GM12872 (cell line): ENCODE data around the gene CETN3.

Source experiments
- CTCF ChIP-seq: IDR thresholded peaks from 3 replicates; pipeline ENCODE4 v1.5.1; 2011; ENCODE audit warnings: low read depth, mild to moderate bottlenecking, low read length, moderate library complexity; ENCODE audit not compliant: insufficient read depth

Gene CETN3

GRCh38 chr5:90365328-90365727 is 44.2 kb downstream of the CETN3 start:
- no peak for TF ChIP-seq CTCF

DNA sequence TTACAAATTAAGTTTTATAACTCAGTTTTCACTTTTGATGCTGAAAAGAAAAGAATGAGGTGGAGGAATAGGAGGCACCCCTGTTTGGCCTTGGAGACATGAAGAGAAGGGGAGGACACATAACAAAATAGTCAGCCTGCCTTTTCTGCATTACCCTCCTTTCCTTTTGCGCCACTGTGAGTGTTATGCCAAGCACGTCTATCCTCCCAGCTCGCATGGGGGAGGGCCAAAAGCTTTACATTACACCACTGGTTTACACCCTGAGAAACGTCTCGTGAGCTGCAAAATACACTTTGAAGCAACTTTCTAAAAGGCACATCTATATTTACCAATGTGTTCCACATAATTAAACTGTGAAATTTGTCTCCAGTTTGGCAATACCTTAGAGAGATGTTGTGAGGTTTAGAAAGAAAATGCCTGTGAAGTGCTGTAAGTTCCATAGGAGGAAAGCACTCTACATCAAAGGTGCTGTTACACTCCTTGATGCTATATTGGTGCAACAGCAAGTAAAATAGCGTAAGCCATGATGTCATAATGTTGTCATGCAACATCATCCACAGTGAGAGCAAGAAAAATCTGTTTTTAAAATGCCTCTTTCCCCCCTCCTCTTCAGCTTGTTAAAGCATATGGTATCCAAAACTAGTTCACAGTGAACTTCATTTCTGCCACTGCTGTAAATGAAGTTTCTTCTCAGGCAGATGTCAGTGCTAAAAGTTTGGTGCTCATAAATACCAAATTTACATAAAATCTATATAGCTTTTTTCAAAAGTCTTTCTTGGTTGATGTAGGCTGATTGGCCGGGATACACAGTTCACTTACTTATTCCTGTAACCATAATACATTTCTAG is 50.3 kb downstream of the CETN3 start:
- TF ChIP-seq CTCF: no peak

DNA sequence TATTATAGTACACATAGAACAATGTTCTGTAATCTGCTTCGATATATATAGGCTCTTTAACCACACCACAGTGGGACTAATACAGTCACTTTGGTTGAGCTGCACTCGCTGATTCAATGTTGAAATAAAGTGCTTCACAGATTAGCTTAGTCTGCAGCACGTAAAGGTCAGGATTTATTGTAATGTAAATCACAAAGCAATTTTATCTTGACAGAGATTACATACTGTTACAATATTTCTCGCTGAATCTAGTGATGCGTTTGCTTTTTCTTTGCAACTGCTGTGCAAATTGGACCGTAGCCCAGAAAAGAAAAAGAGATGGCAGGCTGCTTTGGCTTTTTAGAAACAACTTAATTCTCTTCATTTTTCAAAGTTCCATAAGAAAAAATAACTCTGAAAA is 52.9 kb downstream of the CETN3 start:
- no peak for TF ChIP-seq CTCF

DNA sequence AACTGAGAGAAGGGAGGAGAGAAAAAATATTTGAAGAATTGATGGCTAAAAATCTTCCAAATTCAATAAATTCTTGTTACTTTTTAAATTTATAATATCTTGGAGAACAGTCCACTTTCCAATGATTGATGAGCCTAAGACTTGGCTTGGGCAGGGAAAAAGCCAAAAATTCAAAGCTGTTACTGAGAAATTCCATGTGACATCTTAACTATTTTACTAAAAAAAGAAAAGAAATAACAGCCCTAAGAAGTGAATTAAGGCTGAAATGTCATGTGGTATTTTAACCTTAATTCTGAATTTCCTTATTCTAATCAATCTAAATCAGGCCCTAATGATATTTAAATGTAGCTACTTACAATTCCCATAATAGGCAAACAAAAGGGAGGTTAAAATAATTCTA is 53.4 kb downstream of the CETN3 start:
- TF ChIP-seq CTCF: no peak

DNA sequence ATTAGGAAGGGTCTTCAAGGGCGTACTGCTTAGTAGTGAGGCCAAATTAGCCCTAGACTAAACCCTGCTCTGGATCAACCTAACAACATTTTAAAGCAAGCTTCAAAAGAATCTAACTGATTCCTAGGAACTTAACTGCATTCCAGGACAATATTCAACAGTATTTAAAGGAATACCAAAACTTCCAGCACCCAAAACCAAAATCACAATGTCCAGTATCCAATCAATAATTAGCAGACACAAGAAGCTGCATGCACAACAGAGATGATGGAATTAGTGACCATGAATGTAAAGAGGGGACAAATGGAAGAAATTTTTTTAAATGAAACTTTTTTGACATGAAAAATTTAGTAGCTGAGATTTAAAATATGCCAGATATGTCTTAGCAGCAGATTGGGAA is 53.9 kb downstream of the CETN3 start:
- no peak for TF ChIP-seq CTCF

- TF ChIP-seq CTCF: no peak
Measured at GRCh38 chr5:90353254-90353653, 56.3 kb downstream of the CETN3 start.

DNA sequence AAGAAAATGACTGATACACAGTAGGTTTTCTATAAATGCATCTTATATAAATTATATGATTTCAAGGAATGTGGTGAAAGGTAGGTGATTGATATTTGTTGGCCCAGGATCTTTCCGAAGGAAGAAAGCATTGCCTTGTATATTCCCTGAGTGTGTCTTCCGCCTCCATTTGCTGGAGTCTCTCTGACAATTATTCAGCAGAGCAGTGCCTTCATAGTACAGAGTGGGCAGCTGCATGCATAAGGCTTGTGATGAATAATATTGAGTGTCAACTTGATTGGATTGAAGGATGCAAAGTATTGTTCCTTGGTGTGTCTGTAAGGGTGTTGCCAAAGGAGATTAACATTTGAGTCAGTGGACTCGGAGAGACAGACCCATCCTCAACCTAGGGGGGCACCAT is 58.5 kb downstream of the CETN3 start:
- no peak for TF ChIP-seq CTCF
